Raji (cell line): Measurements from ENCODE around the gene CAAP1.

Experiments used
- POLR2A ChIP-seq: IDR thresholded peaks from 2 replicates; pipeline ENCODE4 v1.6.1; 2011; ENCODE audit warnings: low read depth, low read length, control low read depth; ENCODE audit not compliant: insufficient read depth

CAAP1 gene

GRCh38 chr9:26892251-26893029 is at the start of gene CAAP1:
Gene CAAP1, minus strand, starts transcription at chr9:26892802. Its CDS starts 87 bp downstream, at chr9:26892715.
- TF ChIP-seq POLR2A, result peak; percentile 98

GRCh38 chr9:26940779-26941178 is 48.2 kb upstream of the CAAP1 start:
- no peak for TF ChIP-seq POLR2A

- no peak for TF ChIP-seq POLR2A
Observed at GRCh38 chr9:26939955-26940711, 47.5 kb upstream of the CAAP1 start.

- no peak for TF ChIP-seq POLR2A
Observed at GRCh38 chr9:26937816-26938371, 45.3 kb upstream of the CAAP1 start.

- TF ChIP-seq POLR2A, result no peak
Observed at GRCh38 chr9:26935847-26936246, 43.2 kb upstream of the CAAP1 start.

GRCh38 chr9:26928902-26929495 is 36.4 kb upstream of the CAAP1 start:
- no peak for TF ChIP-seq POLR2A

- TF ChIP-seq POLR2A, result no peak
Observed at GRCh38 chr9:26925609-26926008, 33.0 kb upstream of the CAAP1 start.

- TF ChIP-seq POLR2A, result no peak
Observed at GRCh38 chr9:26919698-26920097, 27.1 kb upstream of the CAAP1 start.

- TF ChIP-seq POLR2A, result no peak
Observed at GRCh38 chr9:26913138-26913668, 20.6 kb upstream of the CAAP1 start.

- TF ChIP-seq POLR2A, result no peak
Observed at GRCh38 chr9:26904671-26905070, 12.1 kb upstream of the CAAP1 start.

- TF ChIP-seq POLR2A, result no peak
Observed at GRCh38 chr9:26904070-26904469, 11.5 kb upstream of the CAAP1 start.

- no peak for TF ChIP-seq POLR2A
Observed at GRCh38 chr9:26893030-26893676, 551 bp upstream of the CAAP1 start.

- TF ChIP-seq POLR2A, result no peak
Observed at GRCh38 chr9:26891726-26892125, 876 bp downstream of the CAAP1 start.

GRCh38 chr9:26888271-26888670 is 4.3 kb downstream of the CAAP1 start:
- TF ChIP-seq POLR2A, result no peak

GRCh38 chr9:26882154-26882553 is 10.4 kb downstream of the CAAP1 start:
- no peak for TF ChIP-seq POLR2A
